GM12878 (cell line): ENCODE measurements around the gene ZFP90. TPM values are rescaled to one million over a fixed set of nuclear protein-coding genes. Genes with fewer than 3 reads are reported as not detected.

Source experiments
- ATAC-seq: fragments of 200-7000 bp; cut with Tn5 transposase; 3 replicates; pipeline ENCODE4 v1.9.1; 2020; ENCODE audit warnings: mild to moderate bottlenecking, moderate library complexity
- BruUV-seq: library from RNA; stranded (reverse); fragments of 400-500 nt; replicated peaks from 2 replicates; lab custom pipeline; 2021; lab: Mats Ljungman, UMichigan
- CTCF ChIA-PET: fragments of 300-600 bp; sonication (Branson Sonifier 250); formaldehyde crosslinking; extraction: SDS; loops from one replicate; lab custom pipeline; 2021; ENCODE audit warnings: inconsistent platforms; lab: Yijun Ruan, JAX
- POLR2A ChIA-PET: fragments of 350-600 bp; formaldehyde crosslinking; extraction: SDS; loops from one replicate; lab custom pipeline; 2021; ENCODE audit warnings: inconsistent platforms; lab: Charles Lee
- RAD21 ChIA-PET: fragments of 300-600 bp; sonication (Branson Sonifier 250); formaldehyde crosslinking; loops from one replicate; lab custom pipeline; 2023; ENCODE audit warnings: antibody characterized with exemption; ENCODE audit not compliant: unreplicated experiment; lab: Charles Lee
- SMC1A ChIA-PET: fragments of 300-600 bp; sonication (Branson Sonifier 250); formaldehyde crosslinking; loops from one replicate; lab custom pipeline; 2023; ENCODE audit not compliant: unreplicated experiment, uncharacterized antibody; lab: Charles Lee
- DNase-seq: peaks from one replicate; pipeline ENCODE4 v3.0.0-alpha.2; 2011; ENCODE audit warnings: low read depth, low spot score
- FAIRE-seq: peaks from 3 replicates; lab custom pipeline; 2011; peaks lifted over from hg19 to GRCh38; lab: Jason Lieb, UNC
- H2AFZ ChIP-seq: 2 replicates; pipeline ENCODE4 v1.6.0; 2011; ENCODE audit warnings: low read depth, low read length, control low read depth; ENCODE audit not compliant: control insufficient read depth
- H3K27ac ChIP-seq: 2 replicates; pipeline ENCODE4 v1.5.1; 2011; ENCODE audit warnings: control low read depth; ENCODE audit not compliant: control insufficient read depth, insufficient read depth
- H3K27me3 ChIP-seq, 2 experiments: replicated peaks in 1 of 2; 2 replicates each; pipeline versions ENCODE4 v1.6.0 to v1.6.1; 2011; ENCODE audit warnings: low read length in 1 of 2; ENCODE audit not compliant: control insufficient read depth in 2 of 2, insufficient read depth in 2 of 2
- H3K36me3 ChIP-seq, 2 experiments: 2 replicates each; pipeline ENCODE4 v1.5.1; 2011; ENCODE audit warnings: low read length in 1 of 2; ENCODE audit not compliant: control insufficient read depth in 2 of 2, insufficient read depth in 2 of 2
- H3K4me1 ChIP-seq: 2 replicates; pipeline ENCODE4 v1.6.1; 2011; ENCODE audit warnings: mild to moderate bottlenecking, low read length, moderate library complexity, mixed read lengths; ENCODE audit not compliant: control insufficient read depth, insufficient read depth
- H3K4me2 ChIP-seq: 2 replicates; pipeline ENCODE4 v1.6.0; 2011; ENCODE audit warnings: control low read depth; ENCODE audit not compliant: control insufficient read depth, insufficient read depth
- H3K4me3 ChIP-seq: fragments of 200-600 bp; sonication (generic); 2 replicates; pipeline ENCODE4 v1.5.1; 2016
- H3K79me2 ChIP-seq: 2 replicates; pipeline ENCODE4 v1.6.0; 2011; ENCODE audit warnings: low read length; ENCODE audit not compliant: control insufficient read depth, insufficient read depth
- H3K9ac ChIP-seq: 2 replicates; pipeline ENCODE4 v1.8.0; 2011; ENCODE audit warnings: low read length, control low read depth, mixed read lengths; ENCODE audit not compliant: control insufficient read depth, insufficient read depth
- H3K9me3 ChIP-seq: replicated peaks from 3 replicates; pipeline ENCODE4 v1.5.1; 2011; ENCODE audit warnings: mild to moderate bottlenecking, low read length; ENCODE audit not compliant: control insufficient read depth, insufficient read depth
- H4K20me1 ChIP-seq: 2 replicates; pipeline ENCODE4 v1.6.0; 2011; ENCODE audit not compliant: control insufficient read depth, insufficient read depth
- BHLHE40 ChIP-seq, 2 experiments: fragments of 450-650 bp in 1 of 2; IDR thresholded peaks; 2 replicates each; pipeline ENCODE4 v1.6.1; 2011 to 2017; ENCODE audit warnings: low read depth in 2 of 2, borderline replicate concordance in 1 of 2, improper control_type of control experiment in 1 of 2, low read length in 1 of 2, mild to moderate bottlenecking in 1 of 2
- EED ChIP-seq: sonication (generic); IDR thresholded peaks from 2 replicates; pipeline ENCODE4 v1.6.1; 2016; ENCODE audit warnings: antibody characterized with exemption, low read depth
- FOS ChIP-seq: IDR thresholded peaks from 3 replicates; pipeline ENCODE4 v1.6.1; 2011; ENCODE audit warnings: borderline replicate concordance; ENCODE audit not compliant: insufficient read length; ENCODE audit errors: extremely low read depth
- POLR2A ChIP-seq: IDR thresholded peaks from 2 replicates; pipeline ENCODE4 v1.6.1; 2011; ENCODE audit warnings: low read depth, mild to moderate bottlenecking, low read length
- STAT3 ChIP-seq: IDR thresholded peaks from 2 replicates; pipeline ENCODE4 v1.6.1; 2011; ENCODE audit warnings: low read depth, low read length, improper control_type of control experiment
- TCF12 ChIP-seq: IDR thresholded peaks from 2 replicates; pipeline ENCODE4 v1.6.1; 2011; ENCODE audit warnings: low read depth, mild to moderate bottlenecking, low read length
- TCF3 ChIP-seq: IDR thresholded peaks from 2 replicates; pipeline ENCODE4 v1.6.1; 2012; ENCODE audit warnings: low read depth, mild to moderate bottlenecking, low read length, borderline replicate concordance; ENCODE audit not compliant: insufficient read depth
- WGBS: methylation state at CpG from one replicate; pipeline ENCODE4 v1.1.6; 2016; ENCODE audit warnings: low lambda C conversion rate; ENCODE audit not compliant: insufficient replicate concordance, insufficient coverage; ENCODE audit errors: missing lambda C conversion rate; 5-methylcytosine and 5-hydroxymethylcytosine counted together
- in situ Hi-C: fragments of 300-500 bp; cut with MboI; formaldehyde crosslinking; loops from 9 replicates; pipeline ENCODE4 v1.14.3; 2018; ENCODE audit warnings: mixed read lengths
- intact Hi-C: fragments of 100-400 bp; cut with micrococcal nuclease; formaldehyde crosslinking; loops from one replicate; pipeline ENCODE4 v1.14.2; 2022; ENCODE audit not compliant: unreplicated experiment
- polyA plus RNA-seq, 11 experiments: library from polyadenylated mRNA; depleted of rRNA in 4 of 11; unstranded in 6 of 11; stranded (reverse) in 5 of 11; fragments of >200 nt; fragmentation: Nextera tagmentation in 4 of 11; fragmentation: Illumina TruSeq in 1 of 11; extraction: Ambion mirVana in 4 of 11; extraction: Trizol in 1 of 11; gene quantifications; 1 replicate in 1 of 11; 2 replicates in 10 of 11; pipeline versions ENCODE4 v1.2.1 to v1.2.3, GENCODE V29; 2011 to 2016; ENCODE audit warnings: inconsistent platforms in 2 of 11, missing spikeins in 2 of 11, low read depth in 1 of 11
- total RNA-seq, 4 experiments: library from RNA; depleted of rRNA in 3 of 4; stranded (reverse); fragments of >200 nt in 3 of 4; fragmentation: Illumina TruSeq in 1 of 4; extraction: Trizol in 1 of 4; gene quantifications; 2 replicates each; pipeline versions ENCODE4 v1.2.1 to v1.2.3, GENCODE V29; 2013 to 2021
- TF ChIP-seq, protein P1 (sequence below): fragments of 450-650 bp; formaldehyde crosslinking; IDR thresholded peaks from 2 replicates; pipeline ENCODE4 v1.4.0; 2022; ENCODE audit warnings: mild to moderate bottlenecking, moderate library complexity
- TF ChIP-seq, protein P2 (sequence below): IDR thresholded peaks from 2 replicates; pipeline ENCODE4 v1.6.1; 2011; ENCODE audit warnings: borderline replicate concordance, low read depth, mild to moderate bottlenecking, moderate library complexity, mixed read lengths, low read length; ENCODE audit not compliant: insufficient read depth; ENCODE audit errors: extremely low read length
- TF ChIP-seq, protein P3 (sequence below): fragments of 450-650 bp; conservative IDR thresholded peaks from 2 replicates; pipeline ENCODE4 v1.6.1; 2017; ENCODE audit warnings: mild to moderate bottlenecking, moderate library complexity

The ZFP90 gene
- total and polyA plus RNA-seq, 10 of the 15 experiments (the other 5 are each of a cell fraction or from before 2014, with no cell fraction given): 3.3 to 20.0 (median 15.4) TPM

DNA sequence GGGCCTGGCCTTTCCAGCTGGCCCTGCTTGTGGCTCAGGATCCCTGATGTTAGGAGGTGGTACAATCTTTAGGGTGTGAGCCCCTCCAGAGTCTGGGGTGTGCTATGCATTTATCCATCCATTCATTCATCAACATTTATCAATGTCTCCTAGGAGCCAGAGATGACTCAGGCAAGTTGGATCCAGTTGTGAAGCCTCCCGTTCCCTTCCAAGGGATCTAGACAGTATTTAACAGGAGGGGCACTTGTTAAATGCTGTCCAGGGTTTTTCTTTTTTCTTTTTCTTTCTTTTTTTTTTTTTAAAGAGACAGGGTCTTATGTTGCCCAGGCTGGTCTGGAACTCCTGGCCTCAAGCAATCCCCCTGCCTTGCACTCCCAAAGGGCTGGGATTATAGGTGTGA lies 48.7 kb upstream of the ZFP90 start (continued):
- TF ChIP-seq, protein P1, sequence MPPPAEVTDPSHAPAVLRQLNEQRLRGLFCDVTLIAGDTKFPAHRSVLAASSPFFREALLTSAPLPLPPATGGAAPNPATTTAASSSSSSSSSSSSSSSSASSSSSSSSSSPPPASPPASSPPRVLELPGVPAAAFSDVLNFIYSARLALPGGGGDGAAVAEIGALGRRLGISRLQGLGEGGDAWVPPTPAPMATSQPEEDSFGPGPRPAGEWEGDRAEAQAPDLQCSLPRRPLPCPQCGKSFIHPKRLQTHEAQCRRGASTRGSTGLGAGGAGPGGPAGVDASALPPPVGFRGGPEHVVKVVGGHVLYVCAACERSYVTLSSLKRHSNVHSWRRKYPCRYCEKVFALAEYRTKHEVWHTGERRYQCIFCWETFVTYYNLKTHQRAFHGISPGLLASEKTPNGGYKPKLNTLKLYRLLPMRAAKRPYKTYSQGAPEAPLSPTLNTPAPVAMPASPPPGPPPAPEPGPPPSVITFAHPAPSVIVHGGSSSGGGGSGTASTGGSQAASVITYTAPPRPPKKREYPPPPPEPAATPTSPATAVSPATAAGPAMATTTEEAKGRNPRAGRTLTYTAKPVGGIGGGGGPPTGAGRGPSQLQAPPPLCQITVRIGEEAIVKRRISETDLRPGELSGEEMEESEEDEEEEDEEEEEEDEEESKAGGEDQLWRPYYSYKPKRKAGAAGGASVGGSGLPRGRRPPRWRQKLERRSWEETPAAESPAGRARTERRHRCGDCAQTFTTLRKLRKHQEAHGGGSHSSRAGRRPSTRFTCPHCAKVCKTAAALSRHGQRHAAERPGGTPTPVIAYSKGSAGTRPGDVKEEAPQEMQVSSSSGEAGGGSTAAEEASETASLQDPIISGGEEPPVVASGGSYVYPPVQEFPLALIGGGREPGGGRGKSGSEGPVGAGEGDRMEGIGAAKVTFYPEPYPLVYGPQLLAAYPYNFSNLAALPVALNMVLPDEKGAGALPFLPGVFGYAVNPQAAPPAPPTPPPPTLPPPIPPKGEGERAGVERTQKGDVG (CRISPR knock-in tag): no peak

DNA sequence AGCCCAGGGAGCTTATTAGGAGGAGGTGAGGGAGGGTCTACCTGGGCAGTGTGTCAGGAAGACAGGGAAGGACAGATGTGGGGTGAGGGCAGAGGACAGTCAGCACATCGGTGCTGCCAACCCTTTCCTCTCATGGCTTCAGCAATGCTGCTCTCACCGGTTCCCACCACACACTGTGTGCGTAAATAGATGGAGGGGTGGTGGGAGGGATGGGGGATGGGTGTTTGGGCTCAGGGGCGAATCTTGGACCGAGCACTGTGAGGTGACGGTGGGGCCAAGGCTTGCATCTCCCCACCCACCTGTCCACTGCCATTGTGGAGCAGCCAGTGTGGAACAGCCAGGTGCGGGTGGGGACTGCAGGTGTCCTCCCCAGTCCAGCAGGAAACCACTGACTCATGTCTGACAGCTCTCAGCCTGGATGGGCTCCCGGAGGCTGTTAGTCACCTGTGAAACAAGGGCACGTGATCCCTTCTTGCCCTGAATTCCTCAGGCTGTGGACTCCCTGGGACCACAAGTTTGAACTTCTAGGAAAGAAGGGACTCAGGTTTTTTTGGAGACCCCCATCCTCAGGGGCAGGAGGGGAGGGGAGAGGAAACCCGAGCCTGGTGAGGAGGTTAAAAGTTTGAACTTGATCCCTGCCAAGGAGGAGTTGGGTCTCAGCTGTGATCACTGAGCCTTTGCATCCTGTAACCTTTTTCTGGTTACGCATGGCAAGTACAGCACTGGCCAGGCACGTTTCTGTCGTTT lies 48.1 kb upstream of the ZFP90 start:
- ChIA-PET POLR2A (interaction anchor here (0.6 kb wide), 1 partner anchor 249 kb away, joined by 5 read pairs; no protein-coding TSS in a partner anchor), SMC1A (no interaction called here), RAD21 (no interaction called here), CTCF (no interaction called here)
- Histone ChIP-seq H4K20me1 (no peaks in the 10 kb centered on the region), H3K36me3 (no peaks in the 10 kb centered on the region), H3K4me1 (peaks cover 13% of the 10 kb centered on the region), H3K4me3 (0 out of 2 replicates have a peak overlapping the region, but pooled peaks have one; percentile 2), H3K79me2 (no peaks in the 10 kb centered on the region), H3K27ac (no peak overlapping the region), H3K27me3 (no peaks in the 10 kb centered on the region; a peak in 1 of 4 replicates), H3K9me3 (no peaks in the 10 kb centered on the region; the same call in 1 of the 3 replicates), H3K4me2 (peak overlapping the region; percentile 71), H3K9ac (no peak overlapping the region), H2AFZ (peak overlapping the region; percentile 73)
- in situ Hi-C loops (no loop called here), intact Hi-C loops (no loop called here)
- FAIRE-seq (peak; percentile 71), ATAC-seq (peak; percentile 54; the same call in 2 of the 3 replicates), DNase-seq (no peak)
- 22% methylated on average over 13 of the region's 13 CpGs for WGBS
- BruUV-seq: no TSS peak
- TF ChIP-seq, protein P2, sequence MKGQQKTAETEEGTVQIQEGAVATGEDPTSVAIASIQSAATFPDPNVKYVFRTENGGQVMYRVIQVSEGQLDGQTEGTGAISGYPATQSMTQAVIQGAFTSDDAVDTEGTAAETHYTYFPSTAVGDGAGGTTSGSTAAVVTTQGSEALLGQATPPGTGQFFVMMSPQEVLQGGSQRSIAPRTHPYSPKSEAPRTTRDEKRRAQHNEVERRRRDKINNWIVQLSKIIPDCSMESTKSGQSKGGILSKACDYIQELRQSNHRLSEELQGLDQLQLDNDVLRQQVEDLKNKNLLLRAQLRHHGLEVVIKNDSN: peak; percentile 65
- no peak for TF ChIP-seq STAT3
- TF ChIP-seq TCF12: peak; percentile 84
- TF ChIP-seq TCF3: peak; percentile 87
- TF ChIP-seq EED: peak; percentile 52; the same call in 1 of the 2 replicates
- peak in 1 of 2 experiments; percentile 47; a peak in 2 of 4 replicates for TF ChIP-seq BHLHE40 (IDR thresholded peaks at IDR 0.05; ENCODE audit: borderline replicate concordance in 1 of 2, low read depth in 2 of 2, low read length in 1 of 2)
- no peak for TF ChIP-seq FOS
- TF ChIP-seq POLR2A: no peak
- TF ChIP-seq, protein P3, sequence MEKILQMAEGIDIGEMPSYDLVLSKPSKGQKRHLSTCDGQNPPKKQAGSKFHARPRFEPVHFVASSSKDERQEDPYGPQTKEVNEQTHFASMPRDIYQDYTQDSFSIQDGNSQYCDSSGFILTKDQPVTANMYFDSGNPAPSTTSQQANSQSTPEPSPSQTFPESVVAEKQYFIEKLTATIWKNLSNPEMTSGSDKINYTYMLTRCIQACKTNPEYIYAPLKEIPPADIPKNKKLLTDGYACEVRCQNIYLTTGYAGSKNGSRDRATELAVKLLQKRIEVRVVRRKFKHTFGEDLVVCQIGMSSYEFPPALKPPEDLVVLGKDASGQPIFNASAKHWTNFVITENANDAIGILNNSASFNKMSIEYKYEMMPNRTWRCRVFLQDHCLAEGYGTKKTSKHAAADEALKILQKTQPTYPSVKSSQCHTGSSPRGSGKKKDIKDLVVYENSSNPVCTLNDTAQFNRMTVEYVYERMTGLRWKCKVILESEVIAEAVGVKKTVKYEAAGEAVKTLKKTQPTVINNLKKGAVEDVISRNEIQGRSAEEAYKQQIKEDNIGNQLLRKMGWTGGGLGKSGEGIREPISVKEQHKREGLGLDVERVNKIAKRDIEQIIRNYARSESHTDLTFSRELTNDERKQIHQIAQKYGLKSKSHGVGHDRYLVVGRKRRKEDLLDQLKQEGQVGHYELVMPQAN: no peak
